ENCODE results near the gene AIFM1. TPM values are rescaled to one million over a fixed set of nuclear protein-coding genes. Genes with fewer than 3 reads are reported as not detected.

The AIFM1 gene
- total RNA-seq, 1 donor from 2014 or later: 47.7 TPM

- no peaks in the 10 kb centered on the region for H4K20me1 ChIP-seq (ENCODE audit: low read depth)
- TF ChIP-seq EZH2phosphoT487 (IDR thresholded peaks at IDR 0.05) (no peak), EZH2 (IDR thresholded peaks at IDR 0.05) (no peak), CTCF (IDR thresholded peaks at IDR 0.05) (no peak)
- Mint-ChIP-seq H3K36me3 (peaks cover 24% of the 10 kb centered on the region), H3K27me3 (ENCODE audit: insufficient read depth, low read depth) (no peaks in the 10 kb centered on the region), H3K9me3 (no peaks in the 10 kb centered on the region), H3K27ac (no peak overlapping the region), H3K4me1 (peaks cover 3% of the 10 kb centered on the region), H3K4me3 (no peak overlapping the region)
- no peak overlapping the region for H3K9ac ChIP-seq
- H3K4me3 ChIP-seq: no peak overlapping the region
- no peaks in the 10 kb centered on the region for H3K27me3 ChIP-seq
- no peak overlapping the region for H3K4me2 ChIP-seq
- H3K4me1 ChIP-seq: peaks cover 11% of the 10 kb centered on the region
- no peaks in the 10 kb centered on the region for H3K9me3 ChIP-seq (ENCODE audit: low read depth)
- H3F3A ChIP-seq (ENCODE audit: low read depth): peaks cover 6% of the 10 kb centered on the region
- no peaks in the 10 kb centered on the region for H3K79me2 ChIP-seq (ENCODE audit: low read depth)
- H3K36me3 ChIP-seq: no peaks in the 10 kb centered on the region
- no peak overlapping the region for H3K27ac ChIP-seq
- H2AFZ ChIP-seq (replicated peaks): no peak overlapping the region
- no peak for DNase-seq (ENCODE audit: low spot score)
Measured at GRCh38 chrX:130136496-130136895, 29.1 kb downstream of the AIFM1 start.

DNA sequence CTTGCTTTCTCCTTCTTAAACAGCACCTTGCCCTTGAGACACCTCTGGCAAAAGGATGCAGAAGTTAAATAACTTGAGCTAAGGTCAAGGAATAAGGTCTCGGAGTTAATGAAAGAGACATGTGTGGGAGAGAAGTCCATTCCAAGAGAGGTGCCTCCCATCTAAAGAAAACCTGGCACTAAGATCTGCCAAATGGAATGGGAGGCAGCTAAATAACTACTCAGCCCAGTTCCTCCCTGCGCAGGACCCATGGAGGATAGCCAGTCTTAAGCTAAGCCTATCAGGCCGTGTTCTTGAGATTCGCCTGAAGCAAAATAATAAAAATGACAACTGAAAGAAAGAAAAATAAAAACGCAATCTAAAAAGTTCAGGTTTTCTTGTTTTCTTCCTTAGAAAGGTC lies 34.7 kb downstream of the AIFM1 start:
- Histone ChIP-seq H3K4me2 (no peak overlapping the region), H3F3A (ENCODE audit: low read depth) (no peaks in the 10 kb centered on the region), H3K27ac (no peak overlapping the region), H3K36me3 (no peaks in the 10 kb centered on the region), H2AFZ (replicated peaks) (no peak overlapping the region), H3K4me1 (no peaks in the 10 kb centered on the region), H3K9me3 (ENCODE audit: low read depth) (no peaks in the 10 kb centered on the region), H3K4me3 (no peak overlapping the region), H3K9ac (no peak overlapping the region), H4K20me1 (ENCODE audit: low read depth) (no peaks in the 10 kb centered on the region), H3K79me2 (ENCODE audit: low read depth) (no peaks in the 10 kb centered on the region), H3K27me3 (no peaks in the 10 kb centered on the region)
- Mint-ChIP-seq H3K4me3 (no peak overlapping the region), H3K9me3 (no peaks in the 10 kb centered on the region), H3K27ac (no peak overlapping the region), H3K36me3 (peaks cover 26% of the 10 kb centered on the region), H3K4me1 (no peaks in the 10 kb centered on the region), H3K27me3 (ENCODE audit: insufficient read depth, low read depth) (peaks cover 2% of the 10 kb centered on the region)
- TF ChIP-seq CTCF (IDR thresholded peaks at IDR 0.05) (no peak), EZH2 (IDR thresholded peaks at IDR 0.05) (no peak), EZH2phosphoT487 (IDR thresholded peaks at IDR 0.05) (no peak)
- no peak for DNase-seq (ENCODE audit: low spot score)

- Mint-ChIP-seq H3K4me3 (no peak overlapping the region), H3K36me3 (peaks cover 40% of the 10 kb centered on the region), H3K4me1 (peaks cover under 1% of the 10 kb centered on the region), H3K9me3 (peaks cover 2% of the 10 kb centered on the region), H3K27me3 (ENCODE audit: insufficient read depth, low read depth) (peaks cover 2% of the 10 kb centered on the region), H3K27ac (no peak overlapping the region)
- DNase-seq (ENCODE audit: low spot score): no peak
- Histone ChIP-seq H3K4me3 (no peak overlapping the region), H4K20me1 (ENCODE audit: low read depth) (no peaks in the 10 kb centered on the region), H3K4me1 (no peaks in the 10 kb centered on the region), H3K4me2 (no peak overlapping the region), H3K9ac (no peak overlapping the region), H3F3A (ENCODE audit: low read depth) (no peaks in the 10 kb centered on the region), H3K36me3 (no peaks in the 10 kb centered on the region), H3K9me3 (ENCODE audit: low read depth) (no peaks in the 10 kb centered on the region), H2AFZ (replicated peaks) (no peak overlapping the region), H3K79me2 (ENCODE audit: low read depth) (no peaks in the 10 kb centered on the region), H3K27me3 (peaks cover 12% of the 10 kb centered on the region), H3K27ac (no peak overlapping the region)
- no peak for TF ChIP-seq EZH2phosphoT487 (IDR thresholded peaks at IDR 0.05)
Measured at GRCh38 chrX:130125091-130125874, 40.4 kb downstream of the AIFM1 start.

DNA sequence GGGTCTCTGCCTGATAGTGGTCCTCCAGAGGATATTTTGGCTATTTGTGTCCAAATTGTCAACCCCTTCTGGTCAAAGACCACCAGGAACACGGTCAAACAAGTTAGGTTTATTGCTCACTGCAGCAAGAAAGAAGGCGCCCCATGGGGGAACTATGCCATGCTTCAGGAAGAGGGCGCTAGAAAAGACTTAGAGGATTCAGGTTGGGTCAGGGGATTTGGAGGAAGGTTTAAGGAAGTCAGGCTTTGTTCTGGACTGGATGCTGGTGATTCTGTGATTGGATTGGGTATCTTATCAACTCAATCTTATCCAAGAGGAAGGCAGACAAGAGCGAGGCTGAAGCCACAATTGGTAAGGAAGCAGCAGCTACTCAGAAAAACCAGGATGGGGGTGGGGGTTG lies 41.1 kb downstream of the AIFM1 start:
- H3K27ac Mint-ChIP-seq: no peak overlapping the region
- Histone ChIP-seq H3K27me3 (peaks cover 19% of the 10 kb centered on the region), H3K9me3 (ENCODE audit: low read depth) (no peaks in the 10 kb centered on the region), H3K9ac (no peak overlapping the region), H3K36me3 (no peaks in the 10 kb centered on the region), H3F3A (ENCODE audit: low read depth) (no peaks in the 10 kb centered on the region), H3K4me1 (no peaks in the 10 kb centered on the region), H4K20me1 (ENCODE audit: low read depth) (no peaks in the 10 kb centered on the region), H3K27ac (no peak overlapping the region), H3K4me2 (no peak overlapping the region), H3K4me3 (no peak overlapping the region), H3K79me2 (ENCODE audit: low read depth) (no peaks in the 10 kb centered on the region), H2AFZ (replicated peaks) (no peak overlapping the region)
- no peak for TF ChIP-seq EZH2phosphoT487 (IDR thresholded peaks at IDR 0.05)
- no peak for TF ChIP-seq CTCF (IDR thresholded peaks at IDR 0.05)
- no peak for TF ChIP-seq EZH2 (IDR thresholded peaks at IDR 0.05)
- H3K4me3 Mint-ChIP-seq: no peak overlapping the region
- no peak for DNase-seq (ENCODE audit: low spot score)
- peaks cover 2% of the 10 kb centered on the region for H3K27me3 Mint-ChIP-seq (ENCODE audit: insufficient read depth, low read depth)
- H3K36me3 Mint-ChIP-seq: peaks cover 37% of the 10 kb centered on the region
- H3K9me3 Mint-ChIP-seq: peaks cover 2% of the 10 kb centered on the region
- H3K4me1 Mint-ChIP-seq: peaks cover 8% of the 10 kb centered on the region
